Liver (tissue), 3 donors: Measurements from ENCODE around the gene ATP6V1G2.

Source experiments
- CTCF ChIP-seq: fragments of 150-350 bp; IDR thresholded peaks from 2 replicates; pipeline ENCODE4 v1.5.1; 2017; ENCODE audit warnings: improper control_type of control experiment, low read depth, low read length; ENCODE audit not compliant: missing input control
- MAX ChIP-seq: IDR thresholded peaks from 2 replicates; pipeline ENCODE4 v1.6.1; 2016; ENCODE audit warnings: antibody characterized with exemption
- YY1 ChIP-seq: IDR thresholded peaks from 2 replicates; pipeline ENCODE4 v1.6.1; 2016; ENCODE audit warnings: antibody characterized with exemption, mild to moderate bottlenecking
- TF ChIP-seq, protein P1 (sequence below): IDR thresholded peaks from 2 replicates; pipeline ENCODE4 v1.6.1; 2016; ENCODE audit warnings: antibody characterized with exemption
- donor health status: healthy.
- donor health status: healthy.

DNA sequence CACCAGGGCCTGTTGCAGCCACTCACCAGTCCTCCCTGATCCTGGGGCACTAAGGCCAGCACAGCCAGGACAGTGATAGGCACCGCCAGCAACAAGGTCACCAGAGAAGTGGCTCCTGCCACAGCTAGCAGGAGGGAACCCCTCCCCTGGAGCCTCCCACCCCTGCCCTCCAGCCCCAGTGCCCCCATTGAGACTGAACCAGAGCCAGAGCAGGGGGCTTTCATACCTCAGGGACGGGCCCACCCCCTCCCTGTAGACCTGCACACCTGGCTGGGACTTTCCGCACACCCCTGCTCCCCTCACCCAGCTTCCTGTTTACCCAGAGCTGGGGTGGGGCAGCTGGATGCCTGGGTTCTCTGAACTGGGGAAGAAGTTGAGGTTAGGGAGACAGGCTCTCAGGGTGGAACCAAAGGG, 35.8 kb upstream of the ATP6V1G2 start, which contains the start of gene LTB:
- TF ChIP-seq MAX (no peak), CTCF (no peak), YY1 (no peak)
- TF ChIP-seq, protein P1, sequence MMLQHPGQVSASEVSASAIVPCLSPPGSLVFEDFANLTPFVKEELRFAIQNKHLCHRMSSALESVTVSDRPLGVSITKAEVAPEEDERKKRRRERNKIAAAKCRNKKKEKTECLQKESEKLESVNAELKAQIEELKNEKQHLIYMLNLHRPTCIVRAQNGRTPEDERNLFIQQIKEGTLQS: no peak
